Panc1 (cell line): ENCODE data around the gene CDKAL1.

Source experiments
- CTCF ChIP-seq: fragments of 450-650 bp; IDR thresholded peaks from 2 replicates; pipeline ENCODE4 v1.5.1; 2017; ENCODE audit warnings: mild to moderate bottlenecking
- REST ChIP-seq, 2 experiments: IDR thresholded peaks; 2 replicates each; pipeline ENCODE4 v1.6.1; 2011 to 2012; ENCODE audit warnings: low read depth in 2 of 2, control low read depth in 1 of 2, low read length in 1 of 2, mild to moderate bottlenecking in 1 of 2, moderate library complexity in 1 of 2; ENCODE audit not compliant: insufficient read depth in 1 of 2
- SIN3A ChIP-seq: IDR thresholded peaks from 2 replicates; pipeline ENCODE4 v1.6.1; 2012; ENCODE audit warnings: low read depth, mild to moderate bottlenecking, low read length, moderate library complexity, borderline replicate concordance; ENCODE audit not compliant: insufficient read depth

- TF ChIP-seq REST (IDR thresholded peaks at IDR 0.05; ENCODE audit: insufficient read depth in 1 of 2, low read depth in 2 of 2, low read length in 1 of 2) (no peak), CTCF (no peak), SIN3A (no peak)
Measured at GRCh38 chr6:21151119-21151518, 616.9 kb downstream of the CDKAL1 start.
